Ishikawa (cell line): Measurements from ENCODE around the gene MRPL36.

Source experiments
- EP300 ChIP-seq: IDR thresholded peaks from 2 replicates; pipeline ENCODE4 v1.6.1; 2012; ENCODE audit warnings: borderline replicate concordance
- REST ChIP-seq: IDR thresholded peaks from 2 replicates; pipeline ENCODE4 v1.6.1; 2012; ENCODE audit warnings: low read depth, mild to moderate bottlenecking
- TAF1 ChIP-seq: IDR thresholded peaks from 2 replicates; pipeline ENCODE4 v1.6.1; 2012; ENCODE audit warnings: low read depth, mild to moderate bottlenecking
- TCF12 ChIP-seq: IDR thresholded peaks from 2 replicates; pipeline ENCODE4 v1.6.1; 2012; ENCODE audit warnings: low read depth
- YY1 ChIP-seq: IDR thresholded peaks from 2 replicates; pipeline ENCODE4 v1.6.1; 2012; ENCODE audit warnings: low read depth

- TF ChIP-seq REST (no peak), TCF12 (no peak), YY1 (no peak), TAF1 (no peak), EP300 (no peak)
Measured at GRCh38 chr5:1821862-1822261, 22.2 kb upstream of the MRPL36 start.
